ENCODE results near the gene MAPK8IP3.

Gene MAPK8IP3

GRCh38 chr16:1721372-1721771 is 15.4 kb downstream of the MAPK8IP3 start:
- Histone ChIP-seq H3K9ac (ENCODE audit: low read depth, low read length) (no peak overlapping the region), H2AFZ (ENCODE audit: low read depth, low read length) (no peak overlapping the region), H3K4me2 (ENCODE audit: insufficient read depth, low read length) (no peak overlapping the region; the same call in 1 of the 2 replicates), H3K36me3 (ENCODE audit: insufficient read depth, low read length) (peaks cover 18% of the 10 kb centered on the region), H3K4me3 (ENCODE audit: low read depth in 1 of 2, low read length in 2 of 2) (no peak overlapping the region), H4K20me1 (ENCODE audit: insufficient read depth, low read length) (peaks cover 22% of the 10 kb centered on the region), H3K9me3 (ENCODE audit: insufficient read depth, low read length, severe bottlenecking) (no peaks in the 10 kb centered on the region), H3K27me3 (ENCODE audit: insufficient read depth, low read length, poor library complexity) (no peaks in the 10 kb centered on the region), H3K79me2 (ENCODE audit: insufficient read depth, low read length) (peaks cover 38% of the 10 kb centered on the region), H3K4me1 (ENCODE audit: insufficient read depth, low read length) (peaks cover 23% of the 10 kb centered on the region), H3K27ac (ENCODE audit: low read length) (no peak overlapping the region)
- DNase-seq (no peak), ATAC-seq (ENCODE audit: insufficient read depth, low read depth) (no peak)
- TF ChIP-seq EZH2 (IDR thresholded peaks at IDR 0.05; ENCODE audit: borderline replicate concordance, low read depth, low read length, severe bottlenecking), result no peak
- TF ChIP-seq CTCF (IDR thresholded peaks at IDR 0.05; ENCODE audit: borderline replicate concordance, extremely low read depth, low read length, poor library complexity, severe bottlenecking), result no peak

GRCh38 chr16:1723450-1724147 is 17.6 kb downstream of the MAPK8IP3 start:
- ATAC-seq (ENCODE audit: insufficient read depth, low read depth), result no peak
- H3K4me3 ChIP-seq (ENCODE audit: low read depth in 1 of 2, low read length in 2 of 2), result no peak overlapping the region
- H3K9me3 ChIP-seq (ENCODE audit: insufficient read depth, low read length, severe bottlenecking), result no peaks in the 10 kb centered on the region
- H3K4me2 ChIP-seq (ENCODE audit: insufficient read depth, low read length), result no peak overlapping the region
- H3K27ac ChIP-seq (ENCODE audit: low read length), result 0 out of 2 replicates have a peak overlapping the region, but pooled peaks have one; percentile 37
- H3K27me3 ChIP-seq (ENCODE audit: insufficient read depth, low read length, poor library complexity), result no peaks in the 10 kb centered on the region
- H3K9ac ChIP-seq (ENCODE audit: low read depth, low read length), result no peak overlapping the region
- H3K36me3 ChIP-seq (ENCODE audit: insufficient read depth, low read length), result peaks cover 39% of the 10 kb centered on the region
- H3K4me1 ChIP-seq (ENCODE audit: insufficient read depth, low read length), result peaks cover 23% of the 10 kb centered on the region
- TF ChIP-seq EZH2 (IDR thresholded peaks at IDR 0.05; ENCODE audit: borderline replicate concordance, low read depth, low read length, severe bottlenecking) (no peak), CTCF (IDR thresholded peaks at IDR 0.05; ENCODE audit: borderline replicate concordance, extremely low read depth, low read length, poor library complexity, severe bottlenecking) (peak; percentile 77)
- no peak overlapping the region for H2AFZ ChIP-seq (ENCODE audit: low read depth, low read length)
- DNase-seq, result peak; percentile 38
- H4K20me1 ChIP-seq (ENCODE audit: insufficient read depth, low read length), result peaks cover 39% of the 10 kb centered on the region
- peaks cover 35% of the 10 kb centered on the region for H3K79me2 ChIP-seq (ENCODE audit: insufficient read depth, low read length)

GRCh38 chr16:1724491-1724890 is 18.5 kb downstream of the MAPK8IP3 start:
- Histone ChIP-seq H3K79me2 (ENCODE audit: insufficient read depth, low read length) (peaks cover 26% of the 10 kb centered on the region), H4K20me1 (ENCODE audit: insufficient read depth, low read length) (peaks cover 35% of the 10 kb centered on the region), H3K9ac (ENCODE audit: low read depth, low read length) (no peak overlapping the region), H3K4me1 (ENCODE audit: insufficient read depth, low read length) (peaks cover 23% of the 10 kb centered on the region), H3K36me3 (ENCODE audit: insufficient read depth, low read length) (peaks cover 48% of the 10 kb centered on the region), H3K27me3 (ENCODE audit: insufficient read depth, low read length, poor library complexity) (no peaks in the 10 kb centered on the region), H3K9me3 (ENCODE audit: insufficient read depth, low read length, severe bottlenecking) (no peaks in the 10 kb centered on the region), H3K27ac (ENCODE audit: low read length) (no peak overlapping the region), H2AFZ (ENCODE audit: low read depth, low read length) (no peak overlapping the region), H3K4me3 (ENCODE audit: low read depth in 1 of 2, low read length in 2 of 2) (no peak overlapping the region), H3K4me2 (ENCODE audit: insufficient read depth, low read length) (no peak overlapping the region)
- no peak for TF ChIP-seq EZH2 (IDR thresholded peaks at IDR 0.05; ENCODE audit: borderline replicate concordance, low read depth, low read length, severe bottlenecking)
- DNase-seq (no peak), ATAC-seq (ENCODE audit: insufficient read depth, low read depth) (no peak)

DNA sequence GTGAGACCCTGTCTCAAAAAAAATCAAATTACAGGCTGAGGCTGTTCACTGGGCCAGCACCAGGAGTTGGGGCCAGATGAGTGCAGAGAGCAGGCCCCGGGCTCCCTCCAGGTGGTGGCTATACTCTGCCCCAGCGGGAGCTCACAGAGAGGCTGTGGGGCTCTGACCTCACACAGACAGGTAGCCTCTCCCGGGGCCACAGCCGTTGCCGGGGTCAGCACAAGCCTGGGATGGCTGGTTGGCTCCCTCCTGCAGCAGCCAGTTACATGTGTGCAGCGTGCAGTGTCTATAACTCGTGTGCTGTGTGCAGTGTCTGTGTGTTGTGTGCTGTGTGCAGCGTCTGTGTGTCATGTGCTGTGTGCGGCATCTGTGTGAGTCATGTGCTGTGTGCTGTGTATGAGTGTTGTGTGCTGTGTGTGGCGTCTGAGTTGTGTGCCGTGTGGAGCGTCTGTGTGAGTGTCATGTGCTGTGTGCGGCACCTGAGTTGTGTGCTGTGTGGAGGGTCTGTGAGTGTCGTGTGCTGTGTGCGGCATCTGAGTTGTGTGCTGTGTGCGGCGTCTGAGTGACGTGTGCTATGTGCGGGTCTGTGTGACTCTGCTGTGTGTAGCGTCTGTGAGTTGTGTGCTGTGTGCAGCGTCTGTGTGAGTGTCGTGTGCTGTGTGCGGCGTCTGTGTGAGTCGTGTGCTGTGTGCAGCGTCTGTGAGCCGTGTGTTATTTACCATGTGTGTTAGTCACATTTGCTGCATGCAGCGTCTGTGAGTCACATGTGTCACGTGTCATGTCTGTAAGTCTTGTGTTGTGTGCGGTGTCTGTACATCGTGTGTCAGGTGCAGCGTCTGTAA is 20.9 kb downstream of the MAPK8IP3 start:
- Histone ChIP-seq H3K4me2 (ENCODE audit: insufficient read depth, low read length) (no peak overlapping the region), H2AFZ (ENCODE audit: low read depth, low read length) (no peak overlapping the region), H3K9ac (ENCODE audit: low read depth, low read length) (no peak overlapping the region), H3K27ac (ENCODE audit: low read length) (no peak overlapping the region), H4K20me1 (ENCODE audit: insufficient read depth, low read length) (peaks cover 35% of the 10 kb centered on the region), H3K36me3 (ENCODE audit: insufficient read depth, low read length) (peaks cover 54% of the 10 kb centered on the region), H3K4me3 (ENCODE audit: low read depth in 1 of 2, low read length in 2 of 2) (no peak overlapping the region), H3K4me1 (ENCODE audit: insufficient read depth, low read length) (peaks cover 15% of the 10 kb centered on the region), H3K27me3 (ENCODE audit: insufficient read depth, low read length, poor library complexity) (no peaks in the 10 kb centered on the region), H3K79me2 (ENCODE audit: insufficient read depth, low read length) (peaks cover 24% of the 10 kb centered on the region), H3K9me3 (ENCODE audit: insufficient read depth, low read length, severe bottlenecking) (no peaks in the 10 kb centered on the region)
- TF ChIP-seq EZH2 (IDR thresholded peaks at IDR 0.05; ENCODE audit: borderline replicate concordance, low read depth, low read length, severe bottlenecking), result no peak
- TF ChIP-seq CTCF (IDR thresholded peaks at IDR 0.05; ENCODE audit: borderline replicate concordance, extremely low read depth, low read length, poor library complexity, severe bottlenecking), result no peak
- ATAC-seq (ENCODE audit: insufficient read depth, low read depth), result no peak
- no peak for DNase-seq

All from DND-41 (cell line).